ENCODE data around the gene YAF2. TPM values are rescaled to one million over a fixed set of nuclear protein-coding genes. Genes with fewer than 3 reads are reported as not detected.

The YAF2 gene
- total RNA-seq, 2 donors from 2014 or later = 18.4 to 24.4 TPM

- no peak for TF ChIP-seq CTCF (IDR thresholded peaks at IDR 0.05)
- Histone ChIP-seq H3K36me3 (no peaks in the 10 kb centered on the region), H3K27ac (peak overlapping the region; percentile 93), H3K9ac (ENCODE audit: low read depth in 2 of 2, low read length in 2 of 2) (peak overlapping the region; percentile 19 to 85), H3K4me3 (peak overlapping the region; percentile 63), H3K4me1 (no peaks in the 10 kb centered on the region), H3K9me3 (no peaks in the 10 kb centered on the region), H3K27me3 (no peaks in the 10 kb centered on the region)
- peak; percentile 20 for DNase-seq
- intact Hi-C loops (cut with DNase I) = loop anchor here (10.0 kb wide), 1 partner anchor 90 kb away; the partner anchor contains the start of gene YAF2
These were observed 92.9 kb downstream of the YAF2 start for GRCh38 chr12:42145197-42145549.

- no peaks in the 10 kb centered on the region for H3K36me3 ChIP-seq
- peak within 1 kb of the TSS; percentile 93 for H3K27ac ChIP-seq
- no peaks in the 10 kb centered on the region for H3K4me1 ChIP-seq
- peak within 1 kb of the TSS; percentile 63 for H3K4me3 ChIP-seq
- no peak for TF ChIP-seq CTCF (IDR thresholded peaks at IDR 0.05)
- no peaks in the 10 kb centered on the region for H3K27me3 ChIP-seq
- peak; percentile 94 for DNase-seq
- peak within 1 kb of the TSS; percentile 79 to 85 for H3K9ac ChIP-seq (ENCODE audit: low read depth in 2 of 2, low read length in 2 of 2)
- H3K9me3 ChIP-seq = no peaks in the 10 kb centered on the region
- intact Hi-C loops (cut with DNase I) = loop anchor here (10.0 kb wide), 1 partner anchor 90 kb away; the partner anchor contains the start of gene YAF2
These were observed 93.4 kb downstream of the YAF2 start, which contains the start of gene GXYLT1 for GRCh38 chr12:42144408-42145196. Gene GXYLT1 (minus strand): TSS chr12:42144874. CDS start chr12:42144646, 228 bp downstream.

- no peak for TF ChIP-seq CTCF (IDR thresholded peaks at IDR 0.05)
- Histone ChIP-seq H3K36me3 (no peaks in the 10 kb centered on the region), H3K27ac (peak overlapping the region; percentile 93), H3K9ac (ENCODE audit: low read depth in 2 of 2, low read length in 2 of 2) (peak overlapping the region; percentile 66 to 79), H3K4me1 (no peaks in the 10 kb centered on the region), H3K9me3 (no peaks in the 10 kb centered on the region), H3K4me3 (peak overlapping the region; percentile 63), H3K27me3 (no peaks in the 10 kb centered on the region)
- intact Hi-C loops (cut with DNase I) = loop anchor here (10.0 kb wide), 1 partner anchor 91 kb away; the partner anchor contains the start of gene YAF2
- DNase-seq = peak; percentile 33
These were observed 94.0 kb downstream of the YAF2 start for GRCh38 chr12:42144158-42144407.

- no peaks in the 10 kb centered on the region for H3K9me3 ChIP-seq
- no peaks in the 10 kb centered on the region for H3K27me3 ChIP-seq
- TF ChIP-seq CTCF (IDR thresholded peaks at IDR 0.05) = no peak
- H3K4me3 ChIP-seq = peak overlapping the region; percentile 63
- no peaks in the 10 kb centered on the region for H3K36me3 ChIP-seq
- intact Hi-C loops (cut with DNase I) = loop anchor here (10.0 kb wide), 1 partner anchor 91 kb away; the partner anchor contains the start of gene YAF2
- H3K27ac ChIP-seq = peak overlapping the region; percentile 93
- peak overlapping the region; percentile 66 to 79 for H3K9ac ChIP-seq (ENCODE audit: low read depth in 2 of 2, low read length in 2 of 2)
- DNase-seq = no peak
- H3K4me1 ChIP-seq = no peaks in the 10 kb centered on the region
These were observed 94.4 kb downstream of the YAF2 start for GRCh38 chr12:42143452-42144157.

GRCh38 chr12:42141981-42142606, 96.0 kb downstream of the YAF2 start:
- H3K36me3 ChIP-seq = no peaks in the 10 kb centered on the region
- no peak for DNase-seq
- no peak for TF ChIP-seq CTCF (IDR thresholded peaks at IDR 0.05)
- no peak overlapping the region for H3K27ac ChIP-seq
- no peaks in the 10 kb centered on the region for H3K27me3 ChIP-seq
- intact Hi-C loops (cut with DNase I) = loop anchor here (10.0 kb wide), 1 partner anchor 93 kb away; the partner anchor contains the start of gene YAF2
- no peak overlapping the region for H3K9ac ChIP-seq (ENCODE audit: low read depth in 2 of 2, low read length in 2 of 2)
- no peaks in the 10 kb centered on the region for H3K4me1 ChIP-seq
- no peak overlapping the region for H3K4me3 ChIP-seq
- H3K9me3 ChIP-seq = no peaks in the 10 kb centered on the region
